Glutamatergic neuron (in vitro differentiated cells): Measurements from ENCODE around the gene ASCC3. TPM values are rescaled to one million over a fixed set of nuclear protein-coding genes. Genes with fewer than 3 reads are reported as not detected.
A peak's percentile ranks its signal among the peaks of the same experiment; 100 is the strongest.

Experiments used
- DNase-seq: peaks from one replicate; pipeline ENCODE4 v3.0.0; 2022
- H3K27ac Mint-ChIP-seq: one replicate; pipeline ENCODE4 v1.8.0; 2020; ENCODE audit warnings: mild to moderate bottlenecking, mixed read lengths, inconsistent platforms; ENCODE audit not compliant: unreplicated experiment
- H3K27me3 Mint-ChIP-seq: one replicate; pipeline ENCODE4 v1.8.0; 2020; ENCODE audit warnings: mild to moderate bottlenecking, moderate library complexity, mixed read lengths, inconsistent platforms; ENCODE audit not compliant: unreplicated experiment
- H3K36me3 Mint-ChIP-seq: one replicate; pipeline ENCODE4 v1.8.0; 2020; ENCODE audit warnings: mild to moderate bottlenecking, mixed read lengths, inconsistent platforms; ENCODE audit not compliant: unreplicated experiment
- H3K4me1 Mint-ChIP-seq: one replicate; pipeline ENCODE4 v1.8.0; 2020; ENCODE audit warnings: mild to moderate bottlenecking, low read depth, mixed read lengths, inconsistent platforms; ENCODE audit not compliant: unreplicated experiment
- H3K4me3 Mint-ChIP-seq: one replicate; pipeline ENCODE4 v1.8.0; 2020; ENCODE audit warnings: mild to moderate bottlenecking, mixed read lengths, inconsistent platforms; ENCODE audit not compliant: unreplicated experiment
- H3K9me3 Mint-ChIP-seq: one replicate; pipeline ENCODE4 v1.8.0; 2020; ENCODE audit warnings: mild to moderate bottlenecking, moderate library complexity, mixed read lengths, inconsistent platforms; ENCODE audit not compliant: unreplicated experiment
- CTCF ChIP-seq: fragments of 200-600 bp; sonication (generic); IDR thresholded peaks from one replicate; pipeline ENCODE4 v1.5.0; 2021; ENCODE audit not compliant: partially characterized antibody, unreplicated experiment
- total RNA-seq: library from RNA; stranded (reverse); fragmentation: NEBNext Ultra II Directional; extraction: Animal tissue kit (Norgen Biotek cat#: 25700); gene quantifications from one replicate; pipeline ENCODE4 v1.2.1, GENCODE V29; 2021; ENCODE audit not compliant: unreplicated experiment

The ASCC3 gene
- total RNA-seq, 1 donor from 2014 or later = 49.6 TPM

- H3K27ac Mint-ChIP-seq = no peak overlapping the region
- no peaks in the 10 kb centered on the region for H3K36me3 Mint-ChIP-seq
- DNase-seq = no peak
- peaks cover 7% of the 10 kb centered on the region for H3K4me1 Mint-ChIP-seq
- H3K9me3 Mint-ChIP-seq = peaks cover 2% of the 10 kb centered on the region
- no peak overlapping the region for H3K4me3 Mint-ChIP-seq
- no peaks in the 10 kb centered on the region for H3K27me3 Mint-ChIP-seq
- TF ChIP-seq CTCF = no peak
These were observed 203.1 kb downstream of the ASCC3 start for GRCh38 chr6:100678027-100678426.

GRCh38 chr6:100677240-100677639, 203.9 kb downstream of the ASCC3 start:
- no peak for TF ChIP-seq CTCF
- DNase-seq = no peak
- Mint-ChIP-seq H3K27ac (no peak overlapping the region), H3K27me3 (no peaks in the 10 kb centered on the region), H3K4me1 (peaks cover 7% of the 10 kb centered on the region), H3K4me3 (no peak overlapping the region), H3K36me3 (no peaks in the 10 kb centered on the region), H3K9me3 (peaks cover 2% of the 10 kb centered on the region)

- Mint-ChIP-seq H3K9me3 (no peaks in the 10 kb centered on the region), H3K4me3 (no peak overlapping the region), H3K36me3 (no peaks in the 10 kb centered on the region), H3K4me1 (peaks cover 16% of the 10 kb centered on the region), H3K27ac (peak overlapping the region; percentile 52), H3K27me3 (no peaks in the 10 kb centered on the region)
- no peak for TF ChIP-seq CTCF
- no peak for DNase-seq
These were observed 207.5 kb downstream of the ASCC3 start for GRCh38 chr6:100673641-100674040.

- Mint-ChIP-seq H3K27ac (peak overlapping the region; percentile 85), H3K36me3 (no peaks in the 10 kb centered on the region), H3K4me1 (peaks cover 18% of the 10 kb centered on the region), H3K27me3 (no peaks in the 10 kb centered on the region), H3K9me3 (no peaks in the 10 kb centered on the region), H3K4me3 (no peak overlapping the region)
- no peak for TF ChIP-seq CTCF
- no peak for DNase-seq
These were observed 209.4 kb downstream of the ASCC3 start for GRCh38 chr6:100671740-100672139.

- TF ChIP-seq CTCF = no peak
- no peaks in the 10 kb centered on the region for H3K9me3 Mint-ChIP-seq
- H3K27ac Mint-ChIP-seq = no peak overlapping the region
- DNase-seq = no peak
- H3K36me3 Mint-ChIP-seq = no peaks in the 10 kb centered on the region
- H3K4me3 Mint-ChIP-seq = no peak overlapping the region
- peaks cover 16% of the 10 kb centered on the region for H3K4me1 Mint-ChIP-seq
- H3K27me3 Mint-ChIP-seq = no peaks in the 10 kb centered on the region
These were observed 211.1 kb downstream of the ASCC3 start for GRCh38 chr6:100670056-100670455.
